Progenitor cell of endocrine pancreas (in vitro differentiated cells): ENCODE data around the gene FOXP2. TPM values are rescaled to one million over a fixed set of nuclear protein-coding genes. Genes with fewer than 3 reads are reported as not detected.

Source experiments
- DNase-seq: peaks from one replicate; pipeline ENCODE4 v3.0.0; 2021; ENCODE audit warnings: low spot score; ENCODE audit not compliant: unreplicated experiment
- H3K27ac Mint-ChIP-seq: 2 replicates; pipeline ENCODE4 v1.8.0; 2021; ENCODE audit warnings: mild to moderate bottlenecking, moderate library complexity, mixed read lengths
- H3K27me3 Mint-ChIP-seq: 2 replicates; pipeline ENCODE4 v1.8.0; 2021; ENCODE audit warnings: mixed read lengths
- H3K36me3 Mint-ChIP-seq: 2 replicates; pipeline ENCODE4 v1.8.0; 2022; ENCODE audit warnings: mixed read lengths; ENCODE audit not compliant: insufficient read depth
- H3K4me1 Mint-ChIP-seq: 2 replicates; pipeline ENCODE4 v1.8.0; 2021; ENCODE audit warnings: low read depth, mixed read lengths
- H3K4me3 Mint-ChIP-seq: 2 replicates; pipeline ENCODE4 v1.8.0; 2021; ENCODE audit warnings: low read depth, mild to moderate bottlenecking, moderate library complexity, mixed read lengths
- H3K9me3 Mint-ChIP-seq: 2 replicates; pipeline ENCODE4 v1.8.0; 2021; ENCODE audit warnings: low read depth, mixed read lengths
- CTCF ChIP-seq: fragments of 200-600 bp; sonication (generic); IDR thresholded peaks from one replicate; pipeline ENCODE4 v1.5.0; 2021; ENCODE audit warnings: antibody characterized with exemption, mild to moderate bottlenecking; ENCODE audit not compliant: unreplicated experiment
- total RNA-seq: library from RNA; stranded (reverse); gene quantifications from 2 replicates; pipeline ENCODE4 v1.2.1, GENCODE V29; 2021

The FOXP2 gene
- total RNA-seq, 1 donor from 2014 or later, result 5.8 TPM

DNA sequence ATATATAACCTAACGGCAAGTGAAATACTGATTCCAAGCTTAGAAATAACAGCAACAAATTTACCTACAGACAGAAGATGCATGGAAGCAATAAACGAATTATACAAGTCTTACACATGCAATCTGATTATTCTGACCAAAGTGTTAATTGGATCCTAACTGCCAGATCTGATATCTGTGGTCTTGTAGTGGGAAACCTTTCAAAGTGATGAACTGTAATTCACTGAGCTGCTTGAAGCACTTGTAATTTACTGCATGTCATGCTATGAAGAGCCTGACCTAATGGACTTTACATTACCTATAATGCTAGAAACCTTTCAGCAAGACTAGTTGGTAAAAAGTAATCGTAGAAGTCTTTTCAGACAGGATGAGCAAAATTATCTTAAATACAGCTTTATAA is 205.6 kb downstream of the FOXP2 start:
- Mint-ChIP-seq H3K4me1 (peaks cover 1% of the 10 kb centered on the region), H3K27me3 (no peaks in the 10 kb centered on the region), H3K9me3 (no peaks in the 10 kb centered on the region), H3K27ac (no peak overlapping the region), H3K4me3 (no peak overlapping the region), H3K36me3 (no peaks in the 10 kb centered on the region)
- no peak for TF ChIP-seq CTCF
- no peak for DNase-seq

- TF ChIP-seq CTCF, result no peak
- Mint-ChIP-seq H3K9me3 (no peaks in the 10 kb centered on the region), H3K27ac (no peak overlapping the region), H3K36me3 (no peaks in the 10 kb centered on the region), H3K27me3 (no peaks in the 10 kb centered on the region), H3K4me1 (peaks cover 1% of the 10 kb centered on the region), H3K4me3 (no peak overlapping the region)
- DNase-seq, result no peak
Measured at GRCh38 chr7:114622221-114622620, 207.6 kb downstream of the FOXP2 start.

DNA sequence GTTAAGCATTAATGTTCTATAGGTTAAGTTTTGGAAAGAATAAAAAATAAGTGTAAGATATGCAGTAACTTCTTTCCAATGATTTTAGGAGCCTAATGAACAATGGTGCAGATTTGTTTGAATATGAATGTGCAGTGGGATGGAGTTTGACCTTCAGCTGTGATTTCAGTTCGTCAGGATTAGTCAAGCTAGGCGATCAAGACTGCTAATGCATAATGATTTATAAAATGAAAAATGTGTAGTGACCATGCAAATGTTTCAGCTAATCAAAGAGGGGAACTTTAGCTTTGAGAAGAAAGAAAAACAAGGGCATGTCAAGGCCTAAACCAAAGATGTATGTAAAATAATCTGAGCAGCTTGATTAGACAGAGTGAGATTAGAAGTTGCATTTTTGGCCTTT is 208.5 kb downstream of the FOXP2 start:
- Mint-ChIP-seq H3K4me3 (no peak overlapping the region), H3K36me3 (no peaks in the 10 kb centered on the region), H3K27ac (no peak overlapping the region), H3K27me3 (no peaks in the 10 kb centered on the region), H3K9me3 (no peaks in the 10 kb centered on the region), H3K4me1 (peaks cover 1% of the 10 kb centered on the region)
- no peak for TF ChIP-seq CTCF
- DNase-seq, result no peak

GRCh38 chr7:114627231-114627630 is 212.6 kb downstream of the FOXP2 start:
- H3K9me3 Mint-ChIP-seq, result no peaks in the 10 kb centered on the region
- no peak for TF ChIP-seq CTCF
- H3K4me3 Mint-ChIP-seq, result no peak overlapping the region
- no peaks in the 10 kb centered on the region for H3K36me3 Mint-ChIP-seq
- no peak overlapping the region for H3K27ac Mint-ChIP-seq
- no peaks in the 10 kb centered on the region for H3K27me3 Mint-ChIP-seq
- peaks cover 8% of the 10 kb centered on the region for H3K4me1 Mint-ChIP-seq
- DNase-seq, result no peak

DNA sequence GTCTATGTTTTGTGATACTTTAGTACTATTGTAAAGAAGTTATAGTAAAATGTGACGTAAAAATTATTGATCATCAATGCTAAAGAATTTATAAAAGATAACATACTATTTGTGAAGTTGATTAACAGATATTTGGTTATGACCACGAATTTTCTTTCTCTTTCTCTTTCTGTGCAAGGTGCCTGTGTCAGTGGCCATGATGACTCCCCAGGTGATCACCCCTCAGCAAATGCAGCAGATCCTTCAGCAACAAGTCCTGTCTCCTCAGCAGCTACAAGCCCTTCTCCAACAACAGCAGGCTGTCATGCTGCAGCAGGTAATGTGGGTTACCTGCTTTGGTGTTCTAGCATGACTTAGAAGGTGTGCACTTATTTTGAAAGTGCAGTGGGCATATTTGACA is 213.7 kb downstream of the FOXP2 start:
- no peak for TF ChIP-seq CTCF
- H3K27ac Mint-ChIP-seq, result no peak overlapping the region
- no peak overlapping the region for H3K4me3 Mint-ChIP-seq
- H3K4me1 Mint-ChIP-seq, result peaks cover 7% of the 10 kb centered on the region
- no peaks in the 10 kb centered on the region for H3K36me3 Mint-ChIP-seq
- H3K9me3 Mint-ChIP-seq, result no peaks in the 10 kb centered on the region
- no peak for DNase-seq
- no peaks in the 10 kb centered on the region for H3K27me3 Mint-ChIP-seq
